Endothelial cell of umbilical vein (primary cell): Measurements from ENCODE around the gene ATAD2B. TPM values are rescaled to one million over a fixed set of nuclear protein-coding genes. Genes with fewer than 3 reads are reported as not detected.

Source experiments
- BruUV-seq: library from RNA; stranded (reverse); fragments of 400-500 nt; replicated peaks from 2 replicates; lab custom pipeline; 2021; lab: Mats Ljungman, UMichigan
- CTCF ChIA-PET: fragments of 300-600, 350-600 bp; sonication (Branson Sonifier 250); formaldehyde crosslinking; loops from one replicate; lab custom pipeline; 2021; ENCODE audit warnings: antibody characterized with exemption, inconsistent platforms; lab: Charles Lee
- POLR2A ChIA-PET: fragments of 300-600, 350-600 bp; sonication (Branson Sonifier 250); formaldehyde crosslinking; loops from one replicate; lab custom pipeline; 2021; ENCODE audit warnings: antibody characterized with exemption, inconsistent platforms; lab: Charles Lee
- DNase-seq: peaks from one replicate; pipeline ENCODE4 v3.0.0-alpha.2; 2011; ENCODE audit warnings: low read depth, low spot score
- FAIRE-seq: peaks from 2 replicates; lab custom pipeline; 2011; peaks lifted over from hg19 to GRCh38; lab: Jason Lieb, UNC
- H2AFZ ChIP-seq: 2 replicates; pipeline ENCODE4 v1.6.0; 2012; ENCODE audit warnings: low read depth, low read length, control low read depth, inconsistent platforms
- H3K27ac ChIP-seq: 2 replicates; pipeline ENCODE4 v1.5.1; 2011; ENCODE audit warnings: low read depth, mild to moderate bottlenecking, control low read depth, low read length, moderate library complexity; ENCODE audit not compliant: insufficient read depth
- H3K27me3 ChIP-seq, 2 experiments: 2 replicates each; pipeline versions ENCODE4 v1.6.0 to v1.6.1; 2011; ENCODE audit warnings: low read length in 2 of 2, mixed read lengths in 1 of 2; ENCODE audit not compliant: control insufficient read depth in 2 of 2, insufficient read depth in 2 of 2
- H3K36me3 ChIP-seq, 2 experiments: 2 replicates in 1 of 2; 3 replicates in 1 of 2; pipeline ENCODE4 v1.5.1; 2011; ENCODE audit warnings: low read length in 2 of 2, mild to moderate bottlenecking in 1 of 2, moderate library complexity in 1 of 2; ENCODE audit not compliant: control insufficient read depth in 2 of 2, insufficient read depth in 2 of 2; ENCODE audit errors: extremely low read depth in 1 of 2
- H3K4me1 ChIP-seq: 3 replicates; pipeline ENCODE4 v1.5.1; 2011; ENCODE audit warnings: mild to moderate bottlenecking, low read length; ENCODE audit not compliant: control insufficient read depth, insufficient read depth; ENCODE audit errors: extremely low read depth
- H3K4me2 ChIP-seq: 2 replicates; pipeline ENCODE4 v1.6.1; 2011; ENCODE audit warnings: low read length, control low read depth, mixed read lengths; ENCODE audit not compliant: insufficient read depth
- H3K4me3 ChIP-seq, 3 experiments: fragments of 200-600 bp in 1 of 3; sonication (generic), shearing (Covaris generic) in 1 of 3; replicated peaks in 1 of 3; 2 replicates each; pipeline ENCODE4 v1.5.1; 2011 to 2016; ENCODE audit warnings: control low read depth in 3 of 3, low read length in 3 of 3, mild to moderate bottlenecking in 2 of 3, inconsistent platforms in 1 of 3, low read depth in 1 of 3, moderate library complexity in 1 of 3; ENCODE audit not compliant: insufficient read depth in 1 of 3
- H3K79me2 ChIP-seq: 2 replicates; pipeline ENCODE4 v1.6.0; 2012; ENCODE audit warnings: low read length, inconsistent platforms; ENCODE audit not compliant: control insufficient read depth, insufficient read depth
- H3K9ac ChIP-seq: replicated peaks from 2 replicates; pipeline ENCODE3; 2011; ENCODE audit warnings: low read length, control low read depth; ENCODE audit not compliant: insufficient read depth; ENCODE audit errors: extremely low read depth
- H3K9me1 ChIP-seq: replicated peaks from 3 replicates; pipeline ENCODE4 v1.6.0; 2011; ENCODE audit warnings: mild to moderate bottlenecking, low read length; ENCODE audit not compliant: control insufficient read depth, insufficient read depth; ENCODE audit errors: extremely low read depth
- H3K9me3 ChIP-seq: replicated peaks from 2 replicates; pipeline ENCODE4 v1.5.1; 2012; ENCODE audit warnings: low read length, inconsistent platforms; ENCODE audit not compliant: control insufficient read depth, insufficient read depth
- H4K20me1 ChIP-seq: replicated peaks from 2 replicates; pipeline ENCODE3; 2011; ENCODE audit warnings: mild to moderate bottlenecking, low read length; ENCODE audit not compliant: control insufficient read depth, insufficient read depth; ENCODE audit errors: extremely low read depth
- EZH2 ChIP-seq: IDR thresholded peaks from 2 replicates; pipeline ENCODE4 v1.6.1; 2012; ENCODE audit warnings: borderline replicate concordance, low read depth, mild to moderate bottlenecking, moderate library complexity, low read length, inconsistent platforms; ENCODE audit not compliant: severe bottlenecking
- FOS ChIP-seq: IDR thresholded peaks from 2 replicates; pipeline ENCODE4 v1.6.1; 2011; ENCODE audit warnings: mild to moderate bottlenecking, low read length, moderate library complexity, borderline replicate concordance; ENCODE audit not compliant: insufficient read depth
- GATA2 ChIP-seq: IDR thresholded peaks from 2 replicates; pipeline ENCODE4 v1.7.0; 2011; ENCODE audit warnings: low read depth, mild to moderate bottlenecking, moderate library complexity, mixed read lengths, low read length; ENCODE audit not compliant: insufficient read length, insufficient read depth
- JUN ChIP-seq: IDR thresholded peaks from 2 replicates; pipeline ENCODE4 v1.6.1; 2011; ENCODE audit warnings: borderline replicate concordance, low read depth; ENCODE audit not compliant: insufficient read length, insufficient read depth
- MYC ChIP-seq: IDR thresholded peaks from one replicate; pipeline ENCODE4 v1.6.1; 2011; ENCODE audit warnings: mild to moderate bottlenecking, low read depth, low read length
- POLR2A ChIP-seq: IDR thresholded peaks from 2 replicates; pipeline ENCODE4 v1.6.1; 2012; ENCODE audit warnings: low read depth, mild to moderate bottlenecking, control low read depth, low read length
- POLR2AphosphoS5 ChIP-seq: IDR thresholded peaks from 2 replicates; pipeline ENCODE4 v1.6.1; 2012; ENCODE audit warnings: low read depth, mild to moderate bottlenecking, control low read depth, low read length, moderate library complexity; ENCODE audit not compliant: insufficient read depth
- dilution Hi-C: fragments of 300-500 bp; cut with MboI; formaldehyde crosslinking; loops from one replicate; pipeline ENCODE4 v1.15.0; 2019; ENCODE audit warnings: low sequenced_read_pairs; ENCODE audit not compliant: extremely low pct_ligation_motif_present
- intact Hi-C: fragments of 100-400 bp; cut with micrococcal nuclease; formaldehyde crosslinking; loops from one replicate; pipeline ENCODE4 v1.10.0; 2022
- polyA plus RNA-seq, 4 experiments: library from polyadenylated mRNA; depleted of rRNA in 3 of 4; stranded (reverse) in 3 of 4; unstranded in 1 of 4; fragments of >200 nt; gene quantifications; 2 replicates each; pipeline versions ENCODE4 v1.2.1 to v1.2.3, GENCODE V29; 2011 to 2012; ENCODE audit warnings: missing spikeins in 1 of 4
- total RNA-seq: library from RNA; stranded (reverse); gene quantifications from 2 replicates; pipeline ENCODE4 v1.2.3, GENCODE V29; 2021
- TF ChIP-seq, protein P1 (sequence below): IDR thresholded peaks from 2 replicates; pipeline ENCODE4 v1.6.1; 2011; ENCODE audit not compliant: insufficient read depth, insufficient read length
- TF ChIP-seq, protein P2 (sequence below), 2 donors: IDR thresholded peaks; 1 replicate in 1 of 2; 2 replicates in 1 of 2; pipeline ENCODE4 v1.5.1; 2011; ENCODE audit warnings: low read length in 2 of 2, mild to moderate bottlenecking in 2 of 2, moderate library complexity in 2 of 2, control low read depth in 1 of 2, inconsistent platforms in 1 of 2, low read depth in 1 of 2; ENCODE audit not compliant: insufficient read depth in 1 of 2; ENCODE audit errors: extremely low read depth in 1 of 2

The ATAD2B gene
- total and polyA plus RNA-seq, 2 donors (not counting 3 experiments of a cell fraction or from before 2014, with no cell fraction given) = 2.5 to 19.1 TPM

DNA sequence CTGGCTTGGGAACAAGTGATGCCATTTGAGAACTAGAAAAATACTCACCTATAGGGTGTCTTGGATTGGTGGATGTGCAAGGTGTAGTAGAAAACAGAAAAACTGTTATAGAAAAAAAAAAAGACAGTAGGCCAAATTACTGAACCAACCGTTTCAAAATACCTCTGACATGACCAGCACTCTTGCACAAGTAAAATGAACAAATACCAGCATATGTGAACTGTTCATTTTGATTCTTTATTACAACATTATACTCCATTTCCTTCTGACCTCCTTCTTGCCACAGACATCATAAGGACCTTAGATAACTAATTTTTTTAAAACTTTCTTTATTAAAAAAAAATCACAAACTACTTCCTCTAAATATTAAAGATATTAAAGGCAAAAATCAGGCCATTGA lies 125.5 kb downstream of the ATAD2B start:
- dilution Hi-C loops = no loop called here
- CTCF ChIA-PET = interaction anchor here (1.5 kb wide), 1 partner anchor 23 kb away, joined by 3 read pairs; no protein-coding TSS in a partner anchor
- intact Hi-C loops = no loop called here
- no peak for FAIRE-seq
- H3K79me2 ChIP-seq = no peaks in the 10 kb centered on the region
- no peaks in the 10 kb centered on the region for H3K9me1 ChIP-seq
- POLR2A ChIA-PET = no interaction called here
- no peaks in the 10 kb centered on the region for H3K27me3 ChIP-seq
- no peak overlapping the region for H3K4me2 ChIP-seq
- H3K9me3 ChIP-seq = no peaks in the 10 kb centered on the region
- TF ChIP-seq POLR2A (no peak), JUN (no peak), FOS (no peak), EZH2 (no peak), MYC (no peak), POLR2AphosphoS5 (no peak), GATA2 (no peak)
- TF ChIP-seq, protein P1, sequence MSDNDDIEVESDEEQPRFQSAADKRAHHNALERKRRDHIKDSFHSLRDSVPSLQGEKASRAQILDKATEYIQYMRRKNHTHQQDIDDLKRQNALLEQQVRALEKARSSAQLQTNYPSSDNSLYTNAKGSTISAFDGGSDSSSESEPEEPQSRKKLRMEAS = no peak
- TF ChIP-seq, protein P2, sequence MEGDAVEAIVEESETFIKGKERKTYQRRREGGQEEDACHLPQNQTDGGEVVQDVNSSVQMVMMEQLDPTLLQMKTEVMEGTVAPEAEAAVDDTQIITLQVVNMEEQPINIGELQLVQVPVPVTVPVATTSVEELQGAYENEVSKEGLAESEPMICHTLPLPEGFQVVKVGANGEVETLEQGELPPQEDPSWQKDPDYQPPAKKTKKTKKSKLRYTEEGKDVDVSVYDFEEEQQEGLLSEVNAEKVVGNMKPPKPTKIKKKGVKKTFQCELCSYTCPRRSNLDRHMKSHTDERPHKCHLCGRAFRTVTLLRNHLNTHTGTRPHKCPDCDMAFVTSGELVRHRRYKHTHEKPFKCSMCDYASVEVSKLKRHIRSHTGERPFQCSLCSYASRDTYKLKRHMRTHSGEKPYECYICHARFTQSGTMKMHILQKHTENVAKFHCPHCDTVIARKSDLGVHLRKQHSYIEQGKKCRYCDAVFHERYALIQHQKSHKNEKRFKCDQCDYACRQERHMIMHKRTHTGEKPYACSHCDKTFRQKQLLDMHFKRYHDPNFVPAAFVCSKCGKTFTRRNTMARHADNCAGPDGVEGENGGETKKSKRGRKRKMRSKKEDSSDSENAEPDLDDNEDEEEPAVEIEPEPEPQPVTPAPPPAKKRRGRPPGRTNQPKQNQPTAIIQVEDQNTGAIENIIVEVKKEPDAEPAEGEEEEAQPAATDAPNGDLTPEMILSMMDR (IDR thresholded peaks at IDR 0.05; ENCODE audit: extremely low read depth in 1 of 2, insufficient read depth in 1 of 2, low read depth in 1 of 2, low read length in 2 of 2) = no peak
- no peak for DNase-seq
- no peak overlapping the region for H3K4me3 ChIP-seq
- H2AFZ ChIP-seq = no peak overlapping the region
- no peak overlapping the region for H3K27ac ChIP-seq
- H3K9ac ChIP-seq = no peak overlapping the region
- H4K20me1 ChIP-seq = no peaks in the 10 kb centered on the region
- no peaks in the 10 kb centered on the region for H3K4me1 ChIP-seq
- BruUV-seq = no TSS peak
- no peaks in the 10 kb centered on the region for H3K36me3 ChIP-seq
